Limb (tissue), 2 donors: ENCODE data around the gene CAMK2A.

Source experiments
- DNase-seq, 2 donors: peaks; one replicate each; pipeline ENCODE4 v3.0.0-alpha.2; 2016; ENCODE audit errors: extremely low spot score in 2 of 2

CAMK2A gene

GRCh38 chr5:150279330-150280020, 10.1 kb downstream of the CAMK2A start:
- DNase-seq = peak in 1 of 2 donors; percentile 73

GRCh38 chr5:150278916-150279315, 10.7 kb downstream of the CAMK2A start:
- no peak for DNase-seq

GRCh38 chr5:150278046-150278730, 11.4 kb downstream of the CAMK2A start:
- DNase-seq = no peak

GRCh38 chr5:150277043-150277442, 12.5 kb downstream of the CAMK2A start:
- DNase-seq = no peak

- no peak for DNase-seq
These were observed 14.8 kb downstream of the CAMK2A start for GRCh38 chr5:150274811-150275210.

GRCh38 chr5:150272531-150272930, 17.0 kb downstream of the CAMK2A start:
- DNase-seq = no peak

- DNase-seq = no peak
These were observed 17.6 kb downstream of the CAMK2A start for GRCh38 chr5:150271923-150272322.

- no peak for DNase-seq
These were observed 18.3 kb downstream of the CAMK2A start for GRCh38 chr5:150271296-150271692.

- no peak for DNase-seq
These were observed 18.9 kb downstream of the CAMK2A start for GRCh38 chr5:150270541-150271295.

- DNase-seq = peak; percentile 54 to 82
These were observed 22.7 kb downstream of the CAMK2A start for GRCh38 chr5:150266871-150267291.

GRCh38 chr5:150265870-150266383, 23.6 kb downstream of the CAMK2A start:
- DNase-seq = no peak

- DNase-seq = no peak
These were observed 24.6 kb downstream of the CAMK2A start for GRCh38 chr5:150264667-150265603.

- no peak for DNase-seq
These were observed 25.6 kb downstream of the CAMK2A start for GRCh38 chr5:150263801-150264621.

- DNase-seq = no peak
These were observed 26.2 kb downstream of the CAMK2A start for GRCh38 chr5:150263375-150263775.

GRCh38 chr5:150262502-150262901, 27.1 kb downstream of the CAMK2A start:
- no peak for DNase-seq

GRCh38 chr5:150261231-150261630, 28.3 kb downstream of the CAMK2A start:
- no peak for DNase-seq

- no peak for DNase-seq
These were observed 31.4 kb downstream of the CAMK2A start for GRCh38 chr5:150258130-150258529.

GRCh38 chr5:150257424-150257823, 32.1 kb downstream of the CAMK2A start:
- no peak for DNase-seq

GRCh38 chr5:150256410-150257064, 33.0 kb downstream of the CAMK2A start:
- no peak for DNase-seq
